OCI-LY7 (cell line): Measurements from ENCODE around the gene QRFPR. TPM values are rescaled to one million over a fixed set of nuclear protein-coding genes. Genes with fewer than 3 reads are reported as not detected.

Source experiments
- BruUV-seq: library from RNA; stranded (reverse); fragments of 400-500 nt; replicated peaks from 2 replicates; lab custom pipeline; 2021; lab: Mats Ljungman, UMichigan
- CTCF ChIA-PET: fragments of 300-600 bp; sonication (Branson Sonifier 250); formaldehyde crosslinking; loops from one replicate; lab custom pipeline; 2022; ENCODE audit warnings: antibody characterized with exemption; ENCODE audit not compliant: unreplicated experiment; lab: Charles Lee
- POLR2A ChIA-PET: fragments of 300-600 bp; sonication (Branson Sonifier 250); formaldehyde crosslinking; loops from one replicate; lab custom pipeline; 2022; ENCODE audit warnings: antibody characterized with exemption; lab: Charles Lee
- DNase-seq: peaks from one replicate; pipeline ENCODE4 v3.0.0-alpha.2; 2015; ENCODE audit warnings: low spot score
- H2AFZ ChIP-seq: fragments of 200-600 bp; sonication (generic), shearing (Covaris generic); 2 replicates; pipeline ENCODE4 v1.6.1; 2014; ENCODE audit warnings: mild to moderate bottlenecking, antibody characterized with exemption, low read length, moderate library complexity
- H3K27ac ChIP-seq: fragments of 200-600 bp; sonication (generic); 2 replicates; pipeline ENCODE4 v1.5.1; 2014; ENCODE audit warnings: mixed run types, low read depth, mild to moderate bottlenecking, moderate library complexity, low read length, inconsistent platforms; ENCODE audit not compliant: poor library complexity, severe bottlenecking
- H3K36me3 ChIP-seq: fragments of 200-600 bp; sonication (generic); 2 replicates; pipeline ENCODE4 v1.6.1; 2014; ENCODE audit warnings: mild to moderate bottlenecking, antibody characterized with exemption, low read length, moderate library complexity, mixed read lengths; ENCODE audit not compliant: insufficient read depth
- H3K4me1 ChIP-seq: fragments of 200-600 bp; sonication (generic); 2 replicates; pipeline ENCODE4 v1.5.1; 2014; ENCODE audit warnings: mild to moderate bottlenecking, low read length; ENCODE audit not compliant: insufficient read depth, poor library complexity, severe bottlenecking
- H3K4me2 ChIP-seq: fragments of 200-600 bp; sonication (generic); 2 replicates; pipeline ENCODE4 v1.6.1; 2014; ENCODE audit warnings: mild to moderate bottlenecking, low read length
- H3K4me3 ChIP-seq: fragments of 200-600 bp; sonication (generic); 2 replicates; pipeline ENCODE4 v1.5.1; 2014; ENCODE audit warnings: mild to moderate bottlenecking, low read depth, low read length; ENCODE audit not compliant: poor library complexity, severe bottlenecking
- H3K79me2 ChIP-seq: fragments of 200-600 bp; sonication (generic); 2 replicates; pipeline ENCODE4 v1.6.1; 2016; ENCODE audit warnings: low read depth, mild to moderate bottlenecking, low read length, moderate library complexity, mixed read lengths; ENCODE audit not compliant: insufficient read depth
- H3K9me2 ChIP-seq: fragments of 200-600 bp; sonication (generic); 2 replicates; pipeline ENCODE4 v1.6.1; 2016; ENCODE audit warnings: mild to moderate bottlenecking, low read length, mixed read lengths; ENCODE audit not compliant: insufficient read depth
- H3K9me3 ChIP-seq: fragments of 200-600 bp; sonication (generic); 2 replicates; pipeline ENCODE4 v1.6.1; 2014; ENCODE audit warnings: mild to moderate bottlenecking, mixed run types, low read length, mixed read lengths
- H4K20me1 ChIP-seq: fragments of 200-600 bp; sonication (generic); 2 replicates; pipeline ENCODE4 v1.6.1; 2014; ENCODE audit warnings: mild to moderate bottlenecking, antibody characterized with exemption, low read length, moderate library complexity, mixed read lengths; ENCODE audit not compliant: insufficient read depth
- EZH2phosphoT487 ChIP-seq: fragments of 200-600 bp; sonication (generic); IDR thresholded peaks from 2 replicates; pipeline ENCODE4 v1.6.1; 2018; ENCODE audit warnings: low read depth, borderline replicate concordance, mild to moderate bottlenecking, mixed run types, antibody characterized with exemption, low read length, moderate library complexity, mixed read lengths
- intact Hi-C: fragments of 100-400 bp; cut with micrococcal nuclease; formaldehyde crosslinking; loops from one replicate; pipeline ENCODE4 v1.10.0; 2022; ENCODE audit not compliant: unreplicated experiment
- total RNA-seq, 2 experiments: library from RNA; depleted of rRNA in 1 of 2; stranded (reverse); fragments of >200 nt in 1 of 2; shearing (Covaris generic) in 1 of 2; gene quantifications; 2 replicates each; pipeline ENCODE4 v1.2.3, GENCODE V29; 2014 to 2022
- TF ChIP-seq, protein P1 (sequence below): fragments of 200-600 bp; sonication (generic); conservative IDR thresholded peaks from 2 replicates; pipeline ENCODE4 v1.5.1; 2014; ENCODE audit warnings: mild to moderate bottlenecking, antibody characterized with exemption, low read length, moderate library complexity, mixed read lengths

Gene QRFPR
- total RNA-seq, 2 experiments from 2014 or later = not detected

DNA sequence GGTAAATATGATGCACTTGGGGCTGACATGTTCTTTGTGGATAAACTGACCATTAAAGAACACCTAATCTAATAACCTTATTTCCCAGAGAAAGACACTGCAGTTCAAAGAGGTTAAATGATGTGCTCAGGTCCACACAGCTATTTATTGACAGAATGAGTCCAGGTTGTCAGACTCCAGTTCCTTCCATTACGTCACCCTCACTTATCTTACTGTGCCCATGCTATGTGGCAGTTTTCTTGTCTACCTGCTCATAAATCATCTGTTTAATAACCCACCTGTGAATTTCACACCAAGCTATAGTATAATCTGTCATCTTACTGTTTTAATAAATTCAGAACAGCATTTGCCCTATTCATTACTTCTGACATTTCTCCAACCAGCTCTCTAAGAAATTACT lies 36.7 kb downstream of the QRFPR start:
- Histone ChIP-seq H2AFZ (no peak overlapping the region), H3K27ac (no peak overlapping the region), H3K36me3 (no peaks in the 10 kb centered on the region), H3K4me3 (no peak overlapping the region), H3K4me1 (no peaks in the 10 kb centered on the region), H3K79me2 (no peaks in the 10 kb centered on the region), H4K20me1 (no peaks in the 10 kb centered on the region), H3K9me2 (no peaks in the 10 kb centered on the region), H3K4me2 (no peak overlapping the region), H3K9me3 (no peaks in the 10 kb centered on the region)
- ChIA-PET POLR2A (no interaction called here), CTCF (no interaction called here)
- TF ChIP-seq, protein P1, sequence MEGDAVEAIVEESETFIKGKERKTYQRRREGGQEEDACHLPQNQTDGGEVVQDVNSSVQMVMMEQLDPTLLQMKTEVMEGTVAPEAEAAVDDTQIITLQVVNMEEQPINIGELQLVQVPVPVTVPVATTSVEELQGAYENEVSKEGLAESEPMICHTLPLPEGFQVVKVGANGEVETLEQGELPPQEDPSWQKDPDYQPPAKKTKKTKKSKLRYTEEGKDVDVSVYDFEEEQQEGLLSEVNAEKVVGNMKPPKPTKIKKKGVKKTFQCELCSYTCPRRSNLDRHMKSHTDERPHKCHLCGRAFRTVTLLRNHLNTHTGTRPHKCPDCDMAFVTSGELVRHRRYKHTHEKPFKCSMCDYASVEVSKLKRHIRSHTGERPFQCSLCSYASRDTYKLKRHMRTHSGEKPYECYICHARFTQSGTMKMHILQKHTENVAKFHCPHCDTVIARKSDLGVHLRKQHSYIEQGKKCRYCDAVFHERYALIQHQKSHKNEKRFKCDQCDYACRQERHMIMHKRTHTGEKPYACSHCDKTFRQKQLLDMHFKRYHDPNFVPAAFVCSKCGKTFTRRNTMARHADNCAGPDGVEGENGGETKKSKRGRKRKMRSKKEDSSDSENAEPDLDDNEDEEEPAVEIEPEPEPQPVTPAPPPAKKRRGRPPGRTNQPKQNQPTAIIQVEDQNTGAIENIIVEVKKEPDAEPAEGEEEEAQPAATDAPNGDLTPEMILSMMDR = no peak
- TF ChIP-seq EZH2phosphoT487 = no peak
- no peak for DNase-seq
- intact Hi-C loops = no loop called here
- BruUV-seq = no TSS peak

DNA sequence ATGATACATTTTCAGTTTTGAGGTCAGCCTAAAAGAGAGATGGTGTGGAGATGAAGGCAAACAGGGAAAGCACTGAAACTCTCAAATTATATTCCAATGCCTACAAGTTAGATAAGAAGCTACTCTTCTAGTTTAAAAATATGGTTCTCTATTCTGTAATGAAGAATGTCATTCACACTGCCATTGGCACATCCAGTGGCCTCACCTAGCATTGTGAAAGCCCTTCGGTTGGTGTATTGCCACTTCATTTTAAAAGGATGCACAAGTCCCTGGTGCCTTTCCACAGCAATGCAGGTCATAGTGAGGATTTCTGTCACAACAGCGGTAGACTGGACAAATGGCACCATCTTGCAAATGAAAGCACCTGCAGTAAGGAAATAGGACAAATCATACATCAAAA lies 40.6 kb downstream of the QRFPR start:
- H2AFZ ChIP-seq = no peak overlapping the region
- DNase-seq = no peak
- no peaks in the 10 kb centered on the region for H3K9me3 ChIP-seq
- TF ChIP-seq, protein P1 = no peak
- no peak for TF ChIP-seq EZH2phosphoT487
- H3K4me1 ChIP-seq = no peaks in the 10 kb centered on the region
- H3K79me2 ChIP-seq = no peaks in the 10 kb centered on the region
- H3K27ac ChIP-seq = no peak overlapping the region
- no peak overlapping the region for H3K4me3 ChIP-seq
- intact Hi-C loops = no loop called here
- POLR2A ChIA-PET = interaction anchor here (0.6 to 0.7 kb wide), 2 partner anchors 14 to 1194 kb away, joined by 3 read pairs; no protein-coding TSS in a partner anchor
- no peaks in the 10 kb centered on the region for H3K9me2 ChIP-seq
- H3K4me2 ChIP-seq = no peak overlapping the region
- H3K36me3 ChIP-seq = no peaks in the 10 kb centered on the region
- CTCF ChIA-PET = no interaction called here
- H4K20me1 ChIP-seq = no peaks in the 10 kb centered on the region
- no TSS peak for BruUV-seq

DNA sequence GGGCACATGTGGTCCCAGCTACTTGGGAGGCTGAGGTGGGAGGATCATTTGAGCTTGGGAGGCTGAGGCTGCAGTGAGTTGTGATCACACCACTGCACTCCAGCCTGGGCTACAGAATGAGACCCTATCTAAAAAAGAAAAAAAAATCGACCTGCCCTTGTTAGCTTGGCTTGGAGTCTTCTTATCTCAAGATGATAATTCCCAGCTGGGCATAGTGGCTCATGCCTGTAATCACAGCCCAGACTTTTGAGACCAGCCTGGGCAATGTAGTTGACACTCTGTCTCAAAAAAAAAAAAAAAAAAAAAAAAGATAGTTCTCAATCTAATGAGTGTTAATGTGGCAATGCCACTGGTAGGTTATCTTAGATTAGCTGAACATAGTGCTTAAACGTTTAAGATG lies 41.0 kb downstream of the QRFPR start:
- Histone ChIP-seq H3K4me2 (no peak overlapping the region), H4K20me1 (no peaks in the 10 kb centered on the region), H3K9me3 (no peaks in the 10 kb centered on the region), H3K4me3 (no peak overlapping the region), H3K9me2 (no peaks in the 10 kb centered on the region), H3K4me1 (no peaks in the 10 kb centered on the region), H3K79me2 (no peaks in the 10 kb centered on the region), H3K27ac (no peak overlapping the region), H2AFZ (no peak overlapping the region), H3K36me3 (no peaks in the 10 kb centered on the region)
- DNase-seq = no peak
- ChIA-PET CTCF (no interaction called here), POLR2A (interaction anchor here (0.6 to 0.7 kb wide), 2 partner anchors 14 to 1195 kb away, joined by 3 read pairs; no protein-coding TSS in a partner anchor)
- no TSS peak for BruUV-seq
- TF ChIP-seq EZH2phosphoT487 = no peak
- TF ChIP-seq, protein P1 = no peak
- intact Hi-C loops = no loop called here
